Measurements from ENCODE around the gene PPM1K.

PPM1K gene

DNA sequence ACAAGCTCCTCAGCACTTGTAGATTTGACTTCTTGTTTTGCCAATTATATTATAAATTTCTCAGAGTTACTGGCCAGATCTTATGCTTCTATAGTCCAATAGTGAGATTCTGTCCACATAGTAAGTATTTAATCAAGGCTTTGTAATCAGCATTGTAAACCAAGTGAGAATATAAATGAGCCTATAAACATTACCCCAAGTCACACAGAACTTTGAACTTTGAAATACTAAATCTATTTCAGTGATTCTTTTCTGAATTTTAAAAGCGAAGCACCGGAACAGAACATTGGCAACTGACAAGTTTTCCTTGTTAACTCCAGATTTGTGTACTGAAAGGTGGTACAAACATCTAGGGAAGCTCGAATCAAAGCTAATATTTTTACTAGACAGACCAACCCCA lies 37.2 kb downstream of the PPM1K start:
- Histone ChIP-seq H3K79me1 (ENCODE audit: low read length) (no peaks in the 10 kb centered on the region), H3K27me3 (ENCODE audit: insufficient read depth, low read length, poor library complexity) (no peaks in the 10 kb centered on the region)
- WGBS (ENCODE audit: extremely low coverage, insufficient coverage, low lambda C conversion rate), result no CpG with 5 or more reads among the region's 3 CpGs

DNA sequence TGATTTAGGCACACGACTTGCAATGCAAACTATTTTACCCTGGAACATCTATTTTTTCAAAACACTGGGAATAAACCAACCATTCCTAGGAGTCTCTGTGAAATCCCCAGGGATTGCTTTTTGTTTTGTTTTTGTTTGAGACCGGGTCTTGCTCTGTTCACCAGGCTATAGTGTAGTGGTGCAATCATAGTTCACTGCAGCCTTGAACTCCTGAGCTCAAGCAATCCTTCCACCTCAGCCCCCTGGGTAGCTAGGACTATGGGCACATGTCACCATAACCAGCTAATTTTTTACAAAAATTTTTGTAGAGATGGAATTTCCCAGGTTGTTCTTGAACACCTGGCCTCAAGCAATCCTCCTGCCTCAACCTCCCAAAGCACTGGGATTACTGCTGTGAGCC lies 37.8 kb downstream of the PPM1K start:
- no peak overlapping the region for H2BK15ac ChIP-seq (replicated peaks; ENCODE audit: low read depth)
- no peaks in the 10 kb centered on the region for H3K4me1 ChIP-seq (ENCODE audit: control insufficient read depth, low read depth, low read length)
- no peak overlapping the region for H3K4me3 ChIP-seq (ENCODE audit: low read length)
- H3K79me1 ChIP-seq (ENCODE audit: low read length), result no peaks in the 10 kb centered on the region
- no peak overlapping the region for H3K56ac ChIP-seq (ENCODE audit: low read length)
- no peak overlapping the region for H2AK5ac ChIP-seq (ENCODE audit: low read length)
- H4K8ac ChIP-seq (ENCODE audit: low read depth, low read length), result no peak overlapping the region
- H3K79me2 ChIP-seq (ENCODE audit: control insufficient read depth, insufficient read depth, low read length), result no peaks in the 10 kb centered on the region
- H3K18ac ChIP-seq (ENCODE audit: low read length), result no peak overlapping the region
- H3K27ac ChIP-seq (ENCODE audit: low read depth, low read length), result no peak overlapping the region
- H3K27me3 ChIP-seq (ENCODE audit: insufficient read depth, low read length, poor library complexity), result no peaks in the 10 kb centered on the region
- no peak overlapping the region for H2BK120ac ChIP-seq (ENCODE audit: low read depth, low read length)
- H4K5ac ChIP-seq (ENCODE audit: low read length), result no peak overlapping the region
- no peak overlapping the region for H3K23ac ChIP-seq (ENCODE audit: low read length)
- H3K9ac ChIP-seq (ENCODE audit: low read length), result no peak overlapping the region
- no peak overlapping the region for H3K4me2 ChIP-seq (ENCODE audit: low read length)
- H2BK5ac ChIP-seq (ENCODE audit: low read length), result no peak overlapping the region
- no peak for DNase-seq
- WGBS (ENCODE audit: extremely low coverage, insufficient coverage, low lambda C conversion rate), result no CpG with 5 or more reads among the region's 2 CpGs
- H3K4ac ChIP-seq (ENCODE audit: low read depth, low read length), result no peak overlapping the region
- H3K36me3 ChIP-seq (ENCODE audit: control insufficient read depth, insufficient read depth, low read length), result no peaks in the 10 kb centered on the region

More for the DNA sequence above, 37.2 kb downstream of the PPM1K start:
- Histone ChIP-seq H3K27ac (ENCODE audit: low read depth, low read length) (no peak overlapping the region), H2BK15ac (replicated peaks; ENCODE audit: low read depth) (no peak overlapping the region), H3K23ac (ENCODE audit: low read length) (no peak overlapping the region), H2BK5ac (ENCODE audit: low read length) (no peak overlapping the region), H2BK120ac (ENCODE audit: low read depth, low read length) (no peak overlapping the region), H3K4me3 (ENCODE audit: low read length) (no peak overlapping the region), H3K9ac (ENCODE audit: low read length) (no peak overlapping the region), H4K8ac (ENCODE audit: low read depth, low read length) (no peak overlapping the region), H3K4me1 (ENCODE audit: control insufficient read depth, low read depth, low read length) (no peaks in the 10 kb centered on the region), H4K5ac (ENCODE audit: low read length) (no peak overlapping the region), H3K4ac (ENCODE audit: low read depth, low read length) (no peak overlapping the region), H3K56ac (ENCODE audit: low read length) (no peak overlapping the region), H3K79me2 (ENCODE audit: control insufficient read depth, insufficient read depth, low read length) (no peaks in the 10 kb centered on the region), H3K36me3 (ENCODE audit: control insufficient read depth, insufficient read depth, low read length) (no peaks in the 10 kb centered on the region), H3K4me2 (ENCODE audit: low read length) (no peak overlapping the region), H3K18ac (ENCODE audit: low read length) (no peak overlapping the region), H2AK5ac (ENCODE audit: low read length) (no peak overlapping the region)
- no peak for DNase-seq

GRCh38 chr4:88244816-88245579 lies 39.4 kb downstream of the PPM1K start:
- no CpG with 5 or more reads among the region's 17 CpGs for WGBS (ENCODE audit: extremely low coverage, insufficient coverage, low lambda C conversion rate)
- no peak overlapping the region for H2BK120ac ChIP-seq (ENCODE audit: low read depth, low read length)
- H3K4ac ChIP-seq (ENCODE audit: low read depth, low read length), result no peak overlapping the region
- H3K27me3 ChIP-seq (ENCODE audit: insufficient read depth, low read length, poor library complexity), result no peaks in the 10 kb centered on the region
- H3K9ac ChIP-seq (ENCODE audit: low read length), result no peak overlapping the region
- H3K79me1 ChIP-seq (ENCODE audit: low read length), result no peaks in the 10 kb centered on the region
- no peak for DNase-seq
- H3K4me1 ChIP-seq (ENCODE audit: control insufficient read depth, low read depth, low read length), result no peaks in the 10 kb centered on the region
- no peak overlapping the region for H2BK15ac ChIP-seq (replicated peaks; ENCODE audit: low read depth)
- H2AK5ac ChIP-seq (ENCODE audit: low read length), result no peak overlapping the region
- H3K18ac ChIP-seq (ENCODE audit: low read length), result no peak overlapping the region
- H3K56ac ChIP-seq (ENCODE audit: low read length), result no peak overlapping the region
- H3K27ac ChIP-seq (ENCODE audit: low read depth, low read length), result no peak overlapping the region
- no peak overlapping the region for H4K5ac ChIP-seq (ENCODE audit: low read length)
- no peak overlapping the region for H3K4me2 ChIP-seq (ENCODE audit: low read length)
- H3K4me3 ChIP-seq (ENCODE audit: low read length), result no peak overlapping the region
- H4K8ac ChIP-seq (ENCODE audit: low read depth, low read length), result no peak overlapping the region
- no peak overlapping the region for H3K23ac ChIP-seq (ENCODE audit: low read length)
- H3K79me2 ChIP-seq (ENCODE audit: control insufficient read depth, insufficient read depth, low read length), result no peaks in the 10 kb centered on the region
- no peaks in the 10 kb centered on the region for H3K36me3 ChIP-seq (ENCODE audit: control insufficient read depth, insufficient read depth, low read length)
- no peak overlapping the region for H2BK5ac ChIP-seq (ENCODE audit: low read length)

- WGBS (ENCODE audit: extremely low coverage, insufficient coverage, low lambda C conversion rate), result no CpG with 5 or more reads among the region's 13 CpGs
- Histone ChIP-seq H3K27ac (ENCODE audit: low read depth, low read length) (no peak overlapping the region), H3K9ac (ENCODE audit: low read length) (no peak overlapping the region), H3K4me1 (ENCODE audit: control insufficient read depth, low read depth, low read length) (no peaks in the 10 kb centered on the region), H3K56ac (ENCODE audit: low read length) (no peak overlapping the region), H3K18ac (ENCODE audit: low read length) (no peak overlapping the region), H2BK15ac (replicated peaks; ENCODE audit: low read depth) (no peak overlapping the region), H3K4me3 (ENCODE audit: low read length) (no peak overlapping the region), H3K4ac (ENCODE audit: low read depth, low read length) (no peak overlapping the region), H2AK5ac (ENCODE audit: low read length) (no peak overlapping the region), H3K79me1 (ENCODE audit: low read length) (no peaks in the 10 kb centered on the region), H3K79me2 (ENCODE audit: control insufficient read depth, insufficient read depth, low read length) (no peaks in the 10 kb centered on the region), H4K5ac (ENCODE audit: low read length) (no peak overlapping the region), H3K27me3 (ENCODE audit: insufficient read depth, low read length, poor library complexity) (no peaks in the 10 kb centered on the region), H2BK5ac (ENCODE audit: low read length) (no peak overlapping the region), H3K23ac (ENCODE audit: low read length) (no peak overlapping the region), H3K4me2 (ENCODE audit: low read length) (no peak overlapping the region), H2BK120ac (ENCODE audit: low read depth, low read length) (no peak overlapping the region), H4K8ac (ENCODE audit: low read depth, low read length) (no peak overlapping the region), H3K36me3 (ENCODE audit: control insufficient read depth, insufficient read depth, low read length) (no peaks in the 10 kb centered on the region)
- no peak for DNase-seq
Measured at GRCh38 chr4:88244056-88244455, 40.3 kb downstream of the PPM1K start.

GRCh38 chr4:88242144-88242543 lies 42.2 kb downstream of the PPM1K start:
- Histone ChIP-seq H3K56ac (ENCODE audit: low read length) (no peak overlapping the region), H2AK5ac (ENCODE audit: low read length) (no peak overlapping the region), H3K36me3 (ENCODE audit: control insufficient read depth, insufficient read depth, low read length) (no peaks in the 10 kb centered on the region), H2BK120ac (ENCODE audit: low read depth, low read length) (no peak overlapping the region), H3K4me1 (ENCODE audit: control insufficient read depth, low read depth, low read length) (no peaks in the 10 kb centered on the region), H4K5ac (ENCODE audit: low read length) (no peak overlapping the region), H3K27me3 (ENCODE audit: insufficient read depth, low read length, poor library complexity) (no peaks in the 10 kb centered on the region), H3K27ac (ENCODE audit: low read depth, low read length) (no peak overlapping the region), H4K8ac (ENCODE audit: low read depth, low read length) (no peak overlapping the region), H3K9ac (ENCODE audit: low read length) (no peak overlapping the region), H3K23ac (ENCODE audit: low read length) (no peak overlapping the region), H2BK5ac (ENCODE audit: low read length) (no peak overlapping the region), H3K4me3 (ENCODE audit: low read length) (no peak overlapping the region), H3K18ac (ENCODE audit: low read length) (no peak overlapping the region), H3K4ac (ENCODE audit: low read depth, low read length) (no peak overlapping the region), H2BK15ac (replicated peaks; ENCODE audit: low read depth) (no peak overlapping the region), H3K4me2 (ENCODE audit: low read length) (no peak overlapping the region), H3K79me2 (ENCODE audit: control insufficient read depth, insufficient read depth, low read length) (no peaks in the 10 kb centered on the region), H3K79me1 (ENCODE audit: low read length) (no peaks in the 10 kb centered on the region)
- no peak for DNase-seq
- no CpG with 5 or more reads among the region's 1 CpG for WGBS (ENCODE audit: extremely low coverage, insufficient coverage, low lambda C conversion rate)

GRCh38 chr4:88240297-88240714 lies 44.1 kb downstream of the PPM1K start:
- Histone ChIP-seq H2BK15ac (replicated peaks; ENCODE audit: low read depth) (no peak overlapping the region), H2BK5ac (ENCODE audit: low read length) (no peak overlapping the region), H3K4me1 (ENCODE audit: control insufficient read depth, low read depth, low read length) (no peaks in the 10 kb centered on the region), H3K56ac (ENCODE audit: low read length) (no peak overlapping the region), H3K79me2 (ENCODE audit: control insufficient read depth, insufficient read depth, low read length) (no peaks in the 10 kb centered on the region), H3K4me2 (ENCODE audit: low read length) (no peak overlapping the region), H3K9ac (ENCODE audit: low read length) (no peak overlapping the region), H4K5ac (ENCODE audit: low read length) (no peak overlapping the region), H3K36me3 (ENCODE audit: control insufficient read depth, insufficient read depth, low read length) (no peaks in the 10 kb centered on the region), H3K27ac (ENCODE audit: low read depth, low read length) (no peak overlapping the region), H2BK120ac (ENCODE audit: low read depth, low read length) (no peak overlapping the region), H3K18ac (ENCODE audit: low read length) (no peak overlapping the region), H3K4me3 (ENCODE audit: low read length) (no peak overlapping the region), H4K8ac (ENCODE audit: low read depth, low read length) (no peak overlapping the region), H3K4ac (ENCODE audit: low read depth, low read length) (no peak overlapping the region), H3K27me3 (ENCODE audit: insufficient read depth, low read length, poor library complexity) (no peaks in the 10 kb centered on the region), H3K23ac (ENCODE audit: low read length) (no peak overlapping the region), H3K79me1 (ENCODE audit: low read length) (no peaks in the 10 kb centered on the region), H2AK5ac (ENCODE audit: low read length) (no peak overlapping the region)
- no peak for DNase-seq
- WGBS (ENCODE audit: extremely low coverage, insufficient coverage, low lambda C conversion rate), result no CpG with 5 or more reads among the region's 1 CpG

All from mesendoderm (in vitro differentiated cells).